Measurements from ENCODE around the gene PDZRN3. TPM values are rescaled to one million over a fixed set of nuclear protein-coding genes. Genes with fewer than 3 reads are reported as not detected.

The PDZRN3 gene
- total RNA-seq, 6 donors from 2014 or later: 7.0 to 50.3 (median 18.4) TPM

GRCh38 chr3:73621388-73621787 is 3.4 kb downstream of the PDZRN3 start:
- Histone ChIP-seq H3K36me3 (no peaks in the 10 kb centered on the region), H3K4me3 (peak overlapping the region in 3 of 4 donors; percentile 50 to 59 (median 55)), H3K9me3 (no peaks in the 10 kb centered on the region), H3K27ac (peak overlapping the region in 3 of 4 donors; percentile 1 to 79 (median 71)), H3K4me1 (peaks cover 0 to 13% (median 9%) of the 10 kb centered on the region in 4 donors), H3K27me3 (peaks cover 0 to 10% (median 3%) of the 10 kb centered on the region in 4 donors)
- no peak for TF ChIP-seq CTCF (IDR thresholded peaks at IDR 0.05)
- TF ChIP-seq POLR2AphosphoS5 (IDR thresholded peaks at IDR 0.05): no peak
- 31 to 41% methylated on average over 4 of the region's 4 CpGs for WGBS, 2 donors
- DNase-seq (no peak), ATAC-seq (ENCODE audit: low FRiP score in 2 of 2) (no peak)

DNA sequence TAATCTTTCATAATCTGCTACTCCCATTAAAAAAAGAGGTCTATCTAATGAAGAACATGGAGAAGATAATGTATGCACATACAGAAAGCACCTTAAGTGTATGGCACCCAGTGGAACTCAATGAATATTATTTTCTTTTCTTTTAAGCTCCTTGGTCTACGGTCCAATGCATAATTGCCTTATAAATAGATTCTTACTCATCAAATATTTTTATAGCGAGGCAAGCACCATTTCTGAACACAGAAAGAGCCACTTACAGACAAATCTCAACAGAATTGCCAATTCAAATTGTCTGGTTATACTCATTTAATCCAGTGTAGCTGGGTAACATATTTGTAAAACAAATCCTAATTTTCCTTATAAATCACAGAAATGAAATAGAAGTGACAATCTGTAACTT is 6.3 kb downstream of the PDZRN3 start:
- Histone ChIP-seq H3K27ac (no peak overlapping the region), H3K36me3 (no peaks in the 10 kb centered on the region), H3K4me3 (no peak overlapping the region), H3K27me3 (no peaks in the 10 kb centered on the region), H3K4me1 (no peaks in the 10 kb centered on the region), H3K9me3 (no peaks in the 10 kb centered on the region)
- ATAC-seq (ENCODE audit: low FRiP score in 2 of 2) (no peak), DNase-seq (no peak)
- WGBS, 2 donors: 56 to 74% methylated on average over 2 of the region's 2 CpGs
- no peak for TF ChIP-seq EP300 (IDR thresholded peaks at IDR 0.05)

DNA sequence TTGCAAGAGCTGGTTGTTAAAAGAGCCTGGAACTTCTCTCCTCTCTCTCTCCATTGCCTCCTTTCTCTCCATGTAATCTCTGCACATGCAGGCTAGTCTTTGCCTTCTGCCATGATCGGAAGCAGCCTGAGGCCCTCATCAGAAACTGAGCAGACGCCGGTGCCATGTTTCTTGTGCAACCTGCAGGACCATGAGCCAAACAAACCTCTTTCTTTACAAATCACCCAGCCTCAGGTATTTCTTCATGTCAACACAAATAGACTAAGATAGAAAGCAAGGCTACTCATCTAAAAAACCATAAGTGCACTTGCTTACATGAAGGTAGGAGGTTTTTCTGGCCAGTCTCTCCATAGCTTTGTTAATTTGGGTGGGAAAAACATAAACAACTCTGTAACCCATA is 8.7 kb downstream of the PDZRN3 start:
- Histone ChIP-seq H3K4me3 (no peak overlapping the region), H3K9me3 (no peaks in the 10 kb centered on the region), H3K27ac (no peak overlapping the region), H3K4me1 (no peaks in the 10 kb centered on the region), H3K27me3 (no peaks in the 10 kb centered on the region), H3K36me3 (no peaks in the 10 kb centered on the region)
- TF ChIP-seq POLR2AphosphoS5 (IDR thresholded peaks at IDR 0.05): no peak
- TF ChIP-seq POLR2A (IDR thresholded peaks at IDR 0.05): no peak
- no peak for TF ChIP-seq EP300 (IDR thresholded peaks at IDR 0.05)
- no peak for TF ChIP-seq CTCF (IDR thresholded peaks at IDR 0.05)
- ATAC-seq (ENCODE audit: low FRiP score in 2 of 2) (no peak), DNase-seq (no peak)
- 90 to 97% methylated on average over 3 of the region's 3 CpGs for WGBS, 2 donors

DNA sequence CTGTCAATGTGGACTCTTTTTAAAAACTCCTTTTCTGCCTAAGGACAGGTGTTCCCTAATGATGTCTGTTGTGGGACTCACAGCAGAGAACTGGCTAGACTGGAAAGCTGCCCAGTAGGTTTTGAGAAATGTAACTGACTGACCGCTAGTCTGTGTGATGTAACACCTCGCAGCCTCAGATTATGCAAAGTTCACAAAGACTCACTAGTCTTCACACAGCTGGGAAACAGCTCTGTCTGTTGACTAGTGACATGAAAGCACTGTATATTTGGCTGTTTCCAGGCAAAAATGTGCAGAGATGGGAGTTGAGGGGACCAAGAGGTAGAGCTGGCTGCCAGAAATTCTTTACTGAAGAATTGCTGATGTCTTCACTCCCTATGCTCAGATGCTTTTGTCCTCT is 10.3 kb downstream of the PDZRN3 start:
- Histone ChIP-seq H3K4me1 (no peaks in the 10 kb centered on the region), H3K27me3 (no peaks in the 10 kb centered on the region)

DNA sequence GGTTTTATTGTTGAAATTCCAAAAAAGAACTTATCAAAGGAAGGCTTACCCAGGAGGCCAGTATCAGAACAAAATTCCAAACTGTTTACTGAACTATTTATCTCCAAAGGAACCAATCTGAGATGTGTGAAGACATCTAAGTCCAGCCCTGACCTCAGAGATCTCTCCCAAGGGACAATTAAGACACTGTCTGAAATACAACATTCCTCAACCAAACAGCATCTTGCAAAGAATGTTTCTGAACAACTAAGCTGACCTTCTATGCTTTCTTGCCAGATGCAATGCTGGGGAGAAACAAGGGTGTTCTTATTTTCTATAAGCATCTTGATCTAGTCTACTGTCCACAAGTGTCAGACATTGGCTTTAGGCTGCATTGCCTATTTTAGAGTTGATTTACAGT is 13.6 kb downstream of the PDZRN3 start:
- no peaks in the 10 kb centered on the region for H3K27me3 ChIP-seq
- TF ChIP-seq CTCF (IDR thresholded peaks at IDR 0.05) (no peak), POLR2AphosphoS5 (IDR thresholded peaks at IDR 0.05) (no peak), POLR2A (IDR thresholded peaks at IDR 0.05) (no peak), EP300 (IDR thresholded peaks at IDR 0.05) (no peak)
- H3K27ac ChIP-seq: no peak overlapping the region
- no peaks in the 10 kb centered on the region for H3K4me1 ChIP-seq
- DNase-seq (no peak), ATAC-seq (ENCODE audit: low FRiP score in 2 of 2) (peak in 1 of 2 donors; percentile 73)
- H3K36me3 ChIP-seq: no peaks in the 10 kb centered on the region
- no peaks in the 10 kb centered on the region for H3K9me3 ChIP-seq
- no peak overlapping the region for H3K4me3 ChIP-seq

More for the DNA sequence above, 10.3 kb downstream of the PDZRN3 start:
- WGBS, 2 donors: 61 to 62% methylated on average over 2 of the region's 2 CpGs
- H3K27ac ChIP-seq: no peak overlapping the region
- no peaks in the 10 kb centered on the region for H3K36me3 ChIP-seq
- H3K4me3 ChIP-seq: no peak overlapping the region
- TF ChIP-seq CTCF (IDR thresholded peaks at IDR 0.05): no peak
- peak; percentile 34 to 44 for TF ChIP-seq POLR2AphosphoS5 (IDR thresholded peaks at IDR 0.05)
- no peak for TF ChIP-seq POLR2A (IDR thresholded peaks at IDR 0.05)
- H3K9me3 ChIP-seq: no peaks in the 10 kb centered on the region
- ATAC-seq (ENCODE audit: low FRiP score in 2 of 2): peak; percentile 58 to 89
- DNase-seq: no peak
